H9 (cell line): ENCODE measurements around the gene RFPL3. TPM values are rescaled to one million over a fixed set of nuclear protein-coding genes. Genes with fewer than 3 reads are reported as not detected.

ENCODE experiments used
- DNase-seq: peaks from one replicate; pipeline ENCODE4 v3.0.0-alpha.2; 2017
- H2AFZ ChIP-seq: one replicate; pipeline ENCODE4 v1.6.1; 2013; ENCODE audit warnings: mild to moderate bottlenecking, low read length, control low read depth, moderate library complexity
- H2AK5ac ChIP-seq: 2 replicates; pipeline ENCODE4 v1.6.1; 2013; ENCODE audit warnings: low read length, control low read depth, mixed read lengths; ENCODE audit not compliant: insufficient read length
- H2BK120ac ChIP-seq: one replicate; pipeline ENCODE4 v1.6.1; 2013; ENCODE audit warnings: low read depth, mild to moderate bottlenecking, low read length, control low read depth, inconsistent platforms; ENCODE audit not compliant: poor library complexity, severe bottlenecking
- H2BK12ac ChIP-seq: 2 replicates; pipeline ENCODE4 v1.6.1; 2013; ENCODE audit warnings: low read length, control low read depth, mixed read lengths, low read depth; ENCODE audit not compliant: insufficient read length
- H2BK15ac ChIP-seq: 2 replicates; pipeline ENCODE4 v1.6.1; 2013; ENCODE audit warnings: low read depth, low read length, control low read depth
- H2BK20ac ChIP-seq: one replicate; pipeline ENCODE4 v1.6.1; 2013; ENCODE audit warnings: low read depth, mild to moderate bottlenecking, low read length, control low read depth, inconsistent platforms; ENCODE audit not compliant: poor library complexity, severe bottlenecking
- H2BK5ac ChIP-seq: 2 replicates; pipeline ENCODE4 v1.6.1; 2013; ENCODE audit warnings: low read length, control low read depth, mixed read lengths; ENCODE audit not compliant: insufficient read length
- H3K14ac ChIP-seq: 2 replicates; pipeline ENCODE4 v1.6.1; 2013; ENCODE audit warnings: low read length, control low read depth; ENCODE audit not compliant: insufficient read depth
- H3K18ac ChIP-seq: 2 replicates; pipeline ENCODE4 v1.6.1; 2013; ENCODE audit warnings: low read depth, mild to moderate bottlenecking, mixed read lengths, low read length, control low read depth; ENCODE audit not compliant: insufficient read length
- H3K23ac ChIP-seq: 2 replicates; pipeline ENCODE4 v1.6.1; 2013; ENCODE audit warnings: low read length, control low read depth, mixed read lengths, low read depth; ENCODE audit not compliant: insufficient read length
- H3K23me2 ChIP-seq: 2 replicates; pipeline ENCODE4 v1.6.1; 2013; ENCODE audit warnings: low read depth, mild to moderate bottlenecking, mixed read lengths, low read length, control low read depth; ENCODE audit not compliant: insufficient read length, poor library complexity, severe bottlenecking
- H3K27ac ChIP-seq: 2 replicates; pipeline ENCODE4 v1.5.1; 2013; ENCODE audit warnings: low read length, control low read depth, mixed read lengths, low read depth; ENCODE audit not compliant: insufficient read length
- H3K27me3 ChIP-seq: 2 replicates; pipeline ENCODE4 v1.6.1; 2013; ENCODE audit warnings: low read length, control low read depth, inconsistent platforms; ENCODE audit not compliant: insufficient read depth
- H3K4ac ChIP-seq: 2 replicates; pipeline ENCODE4 v1.6.1; 2013; ENCODE audit warnings: low read depth, mild to moderate bottlenecking, control low read depth, inconsistent platforms, low read length, moderate library complexity
- H3K4me1 ChIP-seq: 2 replicates; pipeline ENCODE4 v1.6.1; 2013; ENCODE audit warnings: low read length, control low read depth, inconsistent platforms; ENCODE audit not compliant: insufficient read depth
- H3K4me2 ChIP-seq: 2 replicates; pipeline ENCODE4 v1.6.1; 2013; ENCODE audit warnings: low read length, control low read depth, mixed read lengths; ENCODE audit not compliant: insufficient read length, insufficient read depth
- H3K56ac ChIP-seq: 2 replicates; pipeline ENCODE4 v1.6.1; 2013; ENCODE audit warnings: low read depth, mild to moderate bottlenecking, mixed read lengths, low read length, control low read depth; ENCODE audit not compliant: insufficient read length
- H3K79me1 ChIP-seq: 2 replicates; pipeline ENCODE4 v1.6.1; 2013; ENCODE audit warnings: low read depth, mild to moderate bottlenecking, moderate library complexity, low read length, control low read depth, inconsistent platforms; ENCODE audit not compliant: insufficient read depth, poor library complexity, severe bottlenecking
- H3K79me2 ChIP-seq: 2 replicates; pipeline ENCODE4 v1.6.1; 2013; ENCODE audit warnings: low read length, control low read depth, inconsistent platforms; ENCODE audit not compliant: insufficient read depth
- H3K9ac ChIP-seq: 2 replicates; pipeline ENCODE4 v1.6.1; 2013; ENCODE audit warnings: low read length, control low read depth, mixed read lengths; ENCODE audit not compliant: insufficient read length; ENCODE audit errors: extremely low read depth
- H3K9me3 ChIP-seq: one replicate; pipeline ENCODE4 v1.6.1; 2013; ENCODE audit warnings: low read depth, low read length, inconsistent platforms; ENCODE audit not compliant: control insufficient read depth
- H3T11ph ChIP-seq: one replicate; pipeline ENCODE4 v1.6.1; 2013; ENCODE audit warnings: mild to moderate bottlenecking, low read length, control low read depth, inconsistent platforms
- H4K20me1 ChIP-seq: one replicate; pipeline ENCODE4 v1.6.1; 2013; ENCODE audit not compliant: control insufficient read depth, insufficient read length, insufficient read depth
- H4K5ac ChIP-seq: 2 replicates; pipeline ENCODE4 v1.6.1; 2013; ENCODE audit warnings: low read depth, mild to moderate bottlenecking, mixed read lengths, low read length, control low read depth; ENCODE audit not compliant: insufficient read length
- H4K8ac ChIP-seq: replicated peaks from 2 replicates; pipeline ENCODE4 v1.6.1; 2013; ENCODE audit warnings: low read length, control low read depth, mixed read lengths, low read depth; ENCODE audit not compliant: insufficient read length
- H4K91ac ChIP-seq: 2 replicates; pipeline ENCODE4 v1.6.1; 2013; ENCODE audit warnings: low read depth, mild to moderate bottlenecking, moderate library complexity, mixed read lengths, low read length, control low read depth; ENCODE audit not compliant: insufficient read length
- H3K27ac Mint-ChIP-seq, 3 experiments: 2 replicates in 2 of 3; 3 replicates in 1 of 3; pipeline ENCODE4 v1.8.0; 2020 to 2021; ENCODE audit warnings: mixed read lengths in 3 of 3, mild to moderate bottlenecking in 1 of 3, moderate library complexity in 1 of 3
- H3K27me3 Mint-ChIP-seq: 2 replicates; pipeline ENCODE4 v1.8.0; 2021; ENCODE audit warnings: low read depth, mild to moderate bottlenecking, moderate library complexity, mixed read lengths
- H3K36me3 Mint-ChIP-seq, 3 experiments: 2 replicates in 2 of 3; 3 replicates in 1 of 3; pipeline ENCODE4 v1.8.0; 2020 to 2021; ENCODE audit warnings: low read depth in 3 of 3, mixed read lengths in 3 of 3; ENCODE audit not compliant: insufficient read depth in 1 of 3
- H3K4me1 Mint-ChIP-seq, 2 experiments: 2 replicates each; pipeline ENCODE4 v1.8.0; 2020; ENCODE audit warnings: mixed read lengths in 2 of 2
- H3K4me3 Mint-ChIP-seq, 2 experiments: 2 replicates in 1 of 2; 3 replicates in 1 of 2; pipeline ENCODE4 v1.8.0; 2020 to 2021; ENCODE audit warnings: mild to moderate bottlenecking in 2 of 2, mixed read lengths in 2 of 2, moderate library complexity in 1 of 2
- H3K9me3 Mint-ChIP-seq, 2 experiments: 2 replicates in 1 of 2; 3 replicates in 1 of 2; pipeline ENCODE4 v1.8.0; 2020; ENCODE audit warnings: mild to moderate bottlenecking in 2 of 2, mixed read lengths in 2 of 2, moderate library complexity in 1 of 2
- CTCF ChIP-seq: fragments of 200-600 bp; sonication (generic); conservative IDR thresholded peaks from 3 replicates; pipeline ENCODE4 v1.8.0; 2021; ENCODE audit warnings: antibody characterized with exemption, mild to moderate bottlenecking
- WGBS: extraction: QIAGEN DNeasy Blood & Tissue Kit; methylation state at CpG from one replicate; pipeline ENCODE4 v1.1.7; 2013; ENCODE audit warnings: missing lambda C conversion rate, low lambda C conversion rate, mixed read lengths; ENCODE audit not compliant: insufficient read length; ENCODE audit errors: extremely low coverage; 5-methylcytosine and 5-hydroxymethylcytosine counted together
- total RNA-seq: library from RNA; stranded (reverse); gene quantifications from 2 replicates; pipeline ENCODE4 v1.2.1, GENCODE V29; 2021

The RFPL3 gene
- total RNA-seq, 1 experiment from 2014 or later, result not detected

DNA sequence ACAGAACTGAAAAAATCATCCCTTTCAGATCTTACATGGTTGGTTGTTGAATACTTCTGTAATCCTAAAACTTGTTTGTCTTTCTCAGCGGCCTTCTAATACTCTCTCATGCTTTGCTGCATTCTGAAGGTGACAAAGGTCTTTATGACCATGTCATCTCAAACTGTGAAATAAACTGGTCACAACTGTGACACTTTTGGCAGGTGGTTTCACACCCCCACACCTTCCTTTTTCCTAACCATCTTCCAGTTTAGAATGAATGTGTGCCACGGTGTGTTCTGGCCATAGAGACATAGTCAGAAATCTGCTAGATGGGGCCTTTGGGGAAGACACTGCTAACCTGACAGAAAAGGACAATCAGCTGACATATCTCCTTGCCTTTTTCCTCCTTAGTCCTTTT is 14.7 kb upstream of the RFPL3 start:
- Histone ChIP-seq H2BK120ac (no peak overlapping the region), H3K23ac (no peak overlapping the region), H3K79me2 (no peaks in the 10 kb centered on the region), H3K79me1 (no peaks in the 10 kb centered on the region), H3K14ac (no peak overlapping the region), H2BK12ac (no peak overlapping the region), H2AK5ac (no peak overlapping the region), H3K4me2 (no peak overlapping the region), H3K4ac (no peak overlapping the region), H2AFZ (no peak overlapping the region), H2BK15ac (no peak overlapping the region), H3K9ac (no peak overlapping the region), H3K4me1 (no peaks in the 10 kb centered on the region), H3K9me3 (no peaks in the 10 kb centered on the region), H4K20me1 (no peaks in the 10 kb centered on the region), H3K18ac (no peak overlapping the region), H4K8ac (no peak overlapping the region), H3T11ph (no peak overlapping the region), H3K23me2 (no peaks in the 10 kb centered on the region), H4K5ac (no peak overlapping the region), H3K56ac (no peak overlapping the region), H3K27ac (no peak overlapping the region), H3K27me3 (no peaks in the 10 kb centered on the region), H4K91ac (no peak overlapping the region), H2BK20ac (no peak overlapping the region), H2BK5ac (no peak overlapping the region)
- no CpG with 5 or more reads among the region's 2 CpGs for WGBS
- DNase-seq, result no peak
- H3K36me3 Mint-ChIP-seq, result peaks cover 0 to 2% (median 0%) of the 10 kb centered on the region in 3 experiments; a peak in 1 of 7 replicates
- H3K27me3 Mint-ChIP-seq, result peaks cover 57% of the 10 kb centered on the region
- no peak overlapping the region for H3K27ac Mint-ChIP-seq
- H3K4me3 Mint-ChIP-seq, result no peak overlapping the region
- peaks cover 0 to 8% of the 10 kb centered on the region in 2 experiments; a peak in 3 of 4 replicates for H3K4me1 Mint-ChIP-seq
- no peak for TF ChIP-seq CTCF
- H3K9me3 Mint-ChIP-seq, result peaks cover 2 to 3% of the 10 kb centered on the region in 2 experiments; a peak in 2 of 5 replicates
